Brain microvascular endothelial cell (primary cell): ENCODE results near the gene LARP1B.
A peak's percentile ranks its signal among the peaks of the same experiment; 100 is the strongest.

Source experiments
- DNase-seq: peaks from one replicate; pipeline ENCODE4 v3.0.0-alpha.2; 2020
- H3K27ac ChIP-seq: fragments of 250-450 bp; sonication (Bioruptor Pico); 2 replicates; pipeline ENCODE4 v1.5.1; 2020; ENCODE audit warnings: mild to moderate bottlenecking, moderate library complexity
- H3K27me3 ChIP-seq: fragments of 250-450 bp; sonication (Bioruptor Pico); replicated peaks from 2 replicates; pipeline ENCODE4 v1.5.1; 2020; ENCODE audit warnings: mild to moderate bottlenecking
- H3K36me3 ChIP-seq: fragments of 250-450 bp; sonication (Bioruptor Pico); replicated peaks from 2 replicates; pipeline ENCODE4 v1.5.1; 2020; ENCODE audit warnings: mild to moderate bottlenecking
- H3K4me3 ChIP-seq: 2 replicates; pipeline ENCODE4 v1.5.1; 2011; ENCODE audit warnings: low read depth, mild to moderate bottlenecking, control low read depth, low read length, moderate library complexity
- CTCF ChIP-seq: IDR thresholded peaks from 2 replicates; pipeline ENCODE4 v1.5.1; 2011; ENCODE audit warnings: low read depth, mild to moderate bottlenecking, moderate library complexity, low read length, control low read depth, inconsistent platforms; ENCODE audit errors: missing control alignments
- in situ Hi-C: cut with HindIII; loops from 2 replicates; pipeline ENCODE4 v1.10.0; 2017; ENCODE audit warnings: low sequenced_read_pairs, low pct_ligation_motif_present

Gene LARP1B

GRCh38 chr4:128158894-128159293 lies 97.8 kb downstream of the LARP1B start:
- no peak for TF ChIP-seq CTCF
- no peak for DNase-seq
- no peaks in the 10 kb centered on the region for H3K27me3 ChIP-seq
- H3K4me3 ChIP-seq = no peak overlapping the region
- peaks cover 3% of the 10 kb centered on the region for H3K36me3 ChIP-seq
- in situ Hi-C loops = no loop called here
- H3K27ac ChIP-seq = no peak overlapping the region

GRCh38 chr4:128159967-128160366 lies 98.9 kb downstream of the LARP1B start:
- in situ Hi-C loops = no loop called here
- peaks cover 3% of the 10 kb centered on the region for H3K36me3 ChIP-seq
- DNase-seq = peak; percentile 66
- no peak overlapping the region for H3K4me3 ChIP-seq
- H3K27me3 ChIP-seq = no peaks in the 10 kb centered on the region
- TF ChIP-seq CTCF = no peak
- H3K27ac ChIP-seq = peak overlapping the region; percentile 7

GRCh38 chr4:128161138-128161537 lies 100.0 kb downstream of the LARP1B start:
- no peak for TF ChIP-seq CTCF
- Histone ChIP-seq H3K27me3 (no peaks in the 10 kb centered on the region), H3K4me3 (no peak overlapping the region), H3K27ac (no peak overlapping the region), H3K36me3 (no peaks in the 10 kb centered on the region)
- in situ Hi-C loops = no loop called here
- no peak for DNase-seq

GRCh38 chr4:128162434-128162833 lies 101.3 kb downstream of the LARP1B start:
- no peaks in the 10 kb centered on the region for H3K27me3 ChIP-seq
- no peak for TF ChIP-seq CTCF
- no peak for DNase-seq
- H3K27ac ChIP-seq = peak overlapping the region; percentile 6
- in situ Hi-C loops = no loop called here
- no peaks in the 10 kb centered on the region for H3K36me3 ChIP-seq
- no peak overlapping the region for H3K4me3 ChIP-seq

- Histone ChIP-seq H3K27ac (peak overlapping the region; percentile 50), H3K4me3 (no peak overlapping the region), H3K36me3 (no peaks in the 10 kb centered on the region), H3K27me3 (no peaks in the 10 kb centered on the region)
- in situ Hi-C loops = no loop called here
- DNase-seq = no peak
- no peak for TF ChIP-seq CTCF
These were observed 102.3 kb downstream of the LARP1B start for GRCh38 chr4:128163177-128164117.
